Activated CD8-positive, alpha-beta T cell treated with anti-CD3 and anti-CD28 coated beads, Interleukin-2, amount 10 ng/mL, durations not matched to agents 7 days and 5 days (primary cell): ENCODE data around the gene RNU6-9. TPM values are rescaled to one million over a fixed set of nuclear protein-coding genes. Genes with fewer than 3 reads are reported as not detected.

Source experiments
- ATAC-seq: fragments of 150-1000 bp; cut with Tn5 transposase; one replicate; pipeline ENCODE4 v1.10.0; 2021; ENCODE audit warnings: moderate library complexity
- CTCF ChIA-PET: fragments of 350-600 bp; sonication (Branson Sonifier 250); formaldehyde crosslinking; loops from one replicate; lab custom pipeline; 2021; ENCODE audit warnings: antibody characterized with exemption; lab: Charles Lee
- POLR2A ChIA-PET: fragments of 350-600 bp; sonication (Branson Sonifier 250); formaldehyde crosslinking; loops from one replicate; lab custom pipeline; 2021; ENCODE audit warnings: antibody characterized with exemption; lab: Charles Lee
- DNase-seq: peaks from one replicate; pipeline ENCODE4 v3.0.0-alpha.2; 2020
- H3K27ac Mint-ChIP-seq: one replicate; pipeline ENCODE4 v1.8.0; 2021; ENCODE audit warnings: mild to moderate bottlenecking, mixed read lengths
- H3K27me3 Mint-ChIP-seq: one replicate; pipeline ENCODE4 v1.8.0; 2021; ENCODE audit warnings: low read depth, mixed read lengths
- H3K36me3 Mint-ChIP-seq: one replicate; pipeline ENCODE4 v1.8.0; 2021; ENCODE audit warnings: low read depth, mixed read lengths
- H3K4me1 Mint-ChIP-seq: one replicate; pipeline ENCODE4 v1.8.0; 2021; ENCODE audit warnings: low read depth, mixed read lengths
- H3K4me3 Mint-ChIP-seq: one replicate; pipeline ENCODE4 v1.8.0; 2021; ENCODE audit warnings: mild to moderate bottlenecking, mixed read lengths
- H3K9me3 Mint-ChIP-seq: one replicate; pipeline ENCODE4 v1.8.0; 2022; ENCODE audit warnings: mixed read lengths; ENCODE audit not compliant: insufficient read depth
- total RNA-seq, 2 experiments: library from RNA; stranded (reverse); gene quantifications; one replicate each; pipeline ENCODE4 v1.2.3, GENCODE V29; 2021

Gene RNU6-9
- total RNA-seq, 2 experiments from 2014 or later, result not detected

GRCh38 chr19:903266-903797 lies 10.0 kb downstream of the RNU6-9 start:
- H3K4me3 Mint-ChIP-seq, result no peak overlapping the region
- ATAC-seq, result no peak
- DNase-seq, result no peak
- H3K27me3 Mint-ChIP-seq, result no peaks in the 10 kb centered on the region
- H3K9me3 Mint-ChIP-seq, result no peaks in the 10 kb centered on the region
- H3K4me1 Mint-ChIP-seq, result peaks cover 38% of the 10 kb centered on the region
- no peak overlapping the region for H3K27ac Mint-ChIP-seq
- peaks cover 22% of the 10 kb centered on the region for H3K36me3 Mint-ChIP-seq
- ChIA-PET POLR2A (interaction anchor here (2.3 kb wide), 1 partner anchor 10 kb away, joined by 7 read pairs; the partner anchor contains the start of genes MED16 and RNU6-9), CTCF (interaction anchor here (0.6 to 1.1 kb wide), 2 partner anchors 10 to 878 kb away, joined by 3 read pairs; partner anchors contain the start of genes MED16 and RNU6-9)

- Mint-ChIP-seq H3K27ac (no peak overlapping the region), H3K27me3 (no peaks in the 10 kb centered on the region), H3K4me3 (no peak overlapping the region), H3K4me1 (peaks cover 50% of the 10 kb centered on the region), H3K36me3 (peaks cover 20% of the 10 kb centered on the region), H3K9me3 (no peaks in the 10 kb centered on the region)
- DNase-seq (no peak), ATAC-seq (no peak)
- ChIA-PET CTCF (interaction anchor here (1.1 kb wide), 1 partner anchor 11 kb away, joined by 3 read pairs; the partner anchor contains the start of genes MED16 and RNU6-9), POLR2A (interaction anchor here (0.6 kb wide), 1 partner anchor 63 kb away, joined by 3 read pairs; no protein-coding TSS in a partner anchor)
Measured at GRCh38 chr19:904545-904944, 11.3 kb downstream of the RNU6-9 start.

GRCh38 chr19:906480-906879 lies 13.2 kb downstream of the RNU6-9 start:
- Mint-ChIP-seq H3K9me3 (no peaks in the 10 kb centered on the region), H3K4me3 (no peak overlapping the region), H3K27ac (peak overlapping the region; percentile 72), H3K27me3 (no peaks in the 10 kb centered on the region), H3K36me3 (peaks cover 16% of the 10 kb centered on the region), H3K4me1 (peaks cover 54% of the 10 kb centered on the region)
- ATAC-seq (no peak), DNase-seq (peak; percentile 39)
- ChIA-PET CTCF (interaction anchor here (1.1 kb wide), 1 partner anchor 43 kb away, joined by 3 read pairs; no protein-coding TSS in a partner anchor), POLR2A (interaction anchor here (0.8 to 0.9 kb wide), 2 partner anchors 10 to 24 kb away, joined by 3 to 6 read pairs; partner anchors contain the start of gene KISS1R)

- Mint-ChIP-seq H3K27ac (peak overlapping the region; percentile 72), H3K27me3 (no peaks in the 10 kb centered on the region), H3K9me3 (no peaks in the 10 kb centered on the region), H3K4me3 (no peak overlapping the region), H3K36me3 (peaks cover 14% of the 10 kb centered on the region), H3K4me1 (peaks cover 54% of the 10 kb centered on the region)
- ATAC-seq (no peak), DNase-seq (peak; percentile 52)
- CTCF ChIA-PET, result interaction anchor here (1.4 to 3.9 kb wide), 3 partner anchors 11 to 44 kb away, joined by 4 to 36 read pairs (median 8); partner anchors contain the start of genes MED16 and RNU6-9
- POLR2A ChIA-PET, result interaction anchor here (0.8 to 2.9 kb wide), 3 partner anchors 9 to 24 kb away, joined by 3 to 36 read pairs (median 6); partner anchors contain the start of genes KISS1R, MED16 and RNU6-9
Measured at GRCh38 chr19:907183-907853, 14.0 kb downstream of the RNU6-9 start.

- H3K27ac Mint-ChIP-seq, result peak overlapping the region; percentile 77
- H3K27me3 Mint-ChIP-seq, result no peaks in the 10 kb centered on the region
- H3K4me1 Mint-ChIP-seq, result peaks cover 40% of the 10 kb centered on the region
Measured at GRCh38 chr19:911197-912033, 18.1 kb downstream of the RNU6-9 start.

GRCh38 chr19:912181-913079 lies 19.1 kb downstream of the RNU6-9 start:
- Mint-ChIP-seq H3K27me3 (peaks cover under 1% of the 10 kb centered on the region), H3K9me3 (no peaks in the 10 kb centered on the region), H3K4me1 (peaks cover 31% of the 10 kb centered on the region), H3K36me3 (peaks cover 7% of the 10 kb centered on the region), H3K4me3 (peak overlapping the region; percentile 75), H3K27ac (peak overlapping the region; percentile 88)
- ChIA-PET CTCF (no interaction called here), POLR2A (no interaction called here)
- ATAC-seq (no peak), DNase-seq (peak; percentile 48)

More at GRCh38 chr19:911197-912033, 18.1 kb downstream of the RNU6-9 start:
- POLR2A ChIA-PET, result interaction anchor here (1.4 kb wide), 1 partner anchor 18 kb away, joined by 5 read pairs; the partner anchor contains the start of genes MED16 and RNU6-9
- H3K9me3 Mint-ChIP-seq, result no peaks in the 10 kb centered on the region
- CTCF ChIA-PET, result interaction anchor here (3.9 kb wide), 1 partner anchor 48 kb away, joined by 36 read pairs; no protein-coding TSS in a partner anchor
- peak overlapping the region; percentile 69 for H3K4me3 Mint-ChIP-seq
- DNase-seq (no peak), ATAC-seq (no peak)
- H3K36me3 Mint-ChIP-seq, result peaks cover 8% of the 10 kb centered on the region

- Mint-ChIP-seq H3K4me3 (peak within 1 kb of the TSS; percentile 75), H3K36me3 (peaks cover 5% of the 10 kb centered on the region), H3K27me3 (peaks cover 2% of the 10 kb centered on the region), H3K4me1 (peaks cover 26% of the 10 kb centered on the region), H3K27ac (peak within 1 kb of the TSS; percentile 88), H3K9me3 (no peaks in the 10 kb centered on the region)
- ChIA-PET CTCF (interaction anchor here (1.4 kb wide), 1 partner anchor 50 kb away, joined by 5 read pairs; no protein-coding TSS in a partner anchor), POLR2A (interaction anchor here (0.7 to 1.0 kb wide), 2 partner anchors 20 to 1440 kb away, joined by 3 read pairs; partner anchors contain the start of genes MED16 and RNU6-9)
- DNase-seq, result peak; percentile 84
- ATAC-seq, result peak; percentile 66
Measured at GRCh38 chr19:913080-913748, 19.9 kb downstream of the RNU6-9 start, which contains the start of gene R3HDM4. Gene R3HDM4, minus strand, starts transcription at chr19:913219. Its CDS starts 62 bp downstream, at chr19:913157.

GRCh38 chr19:916645-917322 lies 23.5 kb downstream of the RNU6-9 start:
- Mint-ChIP-seq H3K27ac (no peak overlapping the region), H3K4me1 (peaks cover 17% of the 10 kb centered on the region), H3K27me3 (peaks cover 6% of the 10 kb centered on the region), H3K4me3 (no peak overlapping the region), H3K36me3 (no peaks in the 10 kb centered on the region), H3K9me3 (no peaks in the 10 kb centered on the region)
- DNase-seq (no peak), ATAC-seq (no peak)
- ChIA-PET CTCF (interaction anchor here (1.4 to 1.9 kb wide), 2 partner anchors 53 to 61 kb away, joined by 4 to 12 read pairs; no protein-coding TSS in a partner anchor), POLR2A (interaction anchor here (1.0 kb wide), 1 partner anchor 10 kb away, joined by 3 read pairs; no protein-coding TSS in a partner anchor)

- peaks cover 6% of the 10 kb centered on the region for H3K27me3 Mint-ChIP-seq
- H3K27ac Mint-ChIP-seq, result no peak within 1 kb of the TSS
- no peak within 1 kb of the TSS for H3K4me3 Mint-ChIP-seq
- no peaks in the 10 kb centered on the region for H3K36me3 Mint-ChIP-seq
- CTCF ChIA-PET, result interaction anchor here (3.7 kb wide), 1 partner anchor 54 kb away, joined by 47 read pairs; no protein-coding TSS in a partner anchor
- DNase-seq (peak; percentile 59), ATAC-seq (peak; percentile 9)
- H3K4me1 Mint-ChIP-seq, result peaks cover 20% of the 10 kb centered on the region
- POLR2A ChIA-PET, result interaction anchor here (1.0 kb wide), 1 partner anchor 11 kb away, joined by 3 read pairs; no protein-coding TSS in a partner anchor
- no peaks in the 10 kb centered on the region for H3K9me3 Mint-ChIP-seq
Measured at GRCh38 chr19:917323-918151, 24.3 kb downstream of the RNU6-9 start, which contains the start of gene KISS1R. Gene KISS1R, plus strand, starts transcription at chr19:917333. Its CDS starts 170 bp downstream, at chr19:917503.
